ENCODE data around the gene PRDX2. TPM values are rescaled to one million over a fixed set of nuclear protein-coding genes. Genes with fewer than 3 reads are reported as not detected.
A peak's percentile ranks its signal among the peaks of the same experiment; 100 is the strongest.

Gene PRDX2
- total RNA-seq, 1 experiment from 2014 or later: 271 TPM

DNA sequence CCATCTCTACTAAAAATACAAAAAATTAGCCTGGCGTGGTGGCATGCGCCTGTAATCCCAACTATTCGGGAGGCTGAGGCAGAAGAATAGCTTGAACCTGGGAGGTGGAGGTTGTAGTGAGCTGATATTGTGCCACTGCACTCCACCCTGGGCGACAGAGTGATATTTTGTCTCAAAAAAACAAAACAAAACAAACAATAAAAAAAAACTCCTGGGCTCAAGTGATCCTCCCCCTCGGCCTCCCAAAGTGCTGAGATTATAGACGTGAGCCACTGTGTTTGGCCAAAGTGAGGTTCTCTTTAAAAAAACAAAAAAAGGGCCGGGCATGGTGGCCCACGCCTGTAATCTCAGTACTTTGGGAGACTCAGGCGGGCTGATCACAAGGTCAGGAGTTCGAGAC lies 14.1 kb downstream of the PRDX2 start:
- Histone ChIP-seq H3F3A (ENCODE audit: insufficient read depth, low read depth) (peaks cover 81% of the 10 kb centered on the region), H3K4me1 (replicated peaks; ENCODE audit: insufficient read depth) (peaks cover 72% of the 10 kb centered on the region), H3K79me2 (ENCODE audit: low read depth) (peaks cover 39% of the 10 kb centered on the region), H3K9me3 (ENCODE audit: insufficient read depth, low read depth) (no peaks in the 10 kb centered on the region), H3K4me3 (peak overlapping the region; percentile 37; the same call in 1 of the 2 replicates), H3K27me3 (ENCODE audit: insufficient read depth, low read depth) (no peaks in the 10 kb centered on the region), H2AFZ (no peak overlapping the region), H3K36me3 (ENCODE audit: low read depth) (no peaks in the 10 kb centered on the region), H4K20me1 (ENCODE audit: insufficient read depth) (peaks cover 10% of the 10 kb centered on the region), H3K4me2 (peak overlapping the region; percentile 91), H3K9me2 (ENCODE audit: insufficient read depth) (no peaks in the 10 kb centered on the region), H3K27ac (peak overlapping the region; percentile 86)
- no TSS peak for BruUV-seq (replicated peaks)
- no peak for TF ChIP-seq EZH2 (IDR thresholded peaks at IDR 0.05; ENCODE audit: low read depth)
- TF ChIP-seq CTCF (conservative IDR thresholded peaks at IDR 0.05): no peak
- ChIA-PET POLR2A (ENCODE audit: unreplicated experiment) (interaction anchor here (0.7 kb wide), 1 partner anchor 86 kb away, joined by 3 read pairs; no protein-coding TSS in a partner anchor), CTCF (no interaction called here)
- intact Hi-C loops (cut with micrococcal nuclease; ENCODE audit: unreplicated experiment): loop anchor here (5.0 to 10.0 kb wide), 2 partner anchors 375 to 1057 kb away; no protein-coding TSS in a partner anchor
- peak in 1 of 2 experiments; percentile 8 for DNase-seq

GRCh38 chr19:12786952-12787351 lies 14.6 kb downstream of the PRDX2 start:
- peaks cover 77% of the 10 kb centered on the region for H3K4me1 ChIP-seq (replicated peaks; ENCODE audit: insufficient read depth)
- intact Hi-C loops (cut with micrococcal nuclease; ENCODE audit: unreplicated experiment): loop anchor here (5.0 to 10.0 kb wide), 2 partner anchors 375 to 1058 kb away; no protein-coding TSS in a partner anchor
- peaks cover 81% of the 10 kb centered on the region for H3F3A ChIP-seq (ENCODE audit: insufficient read depth, low read depth)
- ChIA-PET CTCF (no interaction called here), POLR2A (ENCODE audit: unreplicated experiment) (interaction anchor here (0.6 to 0.7 kb wide), 2 partner anchors 65 to 86 kb away, joined by 3 to 6 read pairs; no protein-coding TSS in a partner anchor)
- no peaks in the 10 kb centered on the region for H3K36me3 ChIP-seq (ENCODE audit: low read depth)
- peaks cover 37% of the 10 kb centered on the region for H3K79me2 ChIP-seq (ENCODE audit: low read depth)
- H4K20me1 ChIP-seq (ENCODE audit: insufficient read depth): peaks cover 5% of the 10 kb centered on the region
- DNase-seq: no peak
- peak overlapping the region; percentile 37; the same call in 1 of the 2 replicates for H3K4me3 ChIP-seq
- no peaks in the 10 kb centered on the region for H3K27me3 ChIP-seq (ENCODE audit: insufficient read depth, low read depth)
- no peak for TF ChIP-seq EZH2 (IDR thresholded peaks at IDR 0.05; ENCODE audit: low read depth)
- TF ChIP-seq CTCF (conservative IDR thresholded peaks at IDR 0.05): no peak
- no TSS peak for BruUV-seq (replicated peaks)
- no peak overlapping the region for H2AFZ ChIP-seq
- no peaks in the 10 kb centered on the region for H3K9me2 ChIP-seq (ENCODE audit: insufficient read depth)
- H3K9me3 ChIP-seq (ENCODE audit: insufficient read depth, low read depth): no peaks in the 10 kb centered on the region
- peak overlapping the region; percentile 91 for H3K4me2 ChIP-seq
- H3K27ac ChIP-seq: peak overlapping the region; percentile 86

GRCh38 chr19:12786141-12786870 lies 15.3 kb downstream of the PRDX2 start:
- peak overlapping the region; percentile 37; the same call in 1 of the 2 replicates for H3K4me3 ChIP-seq

More at GRCh38 chr19:12786141-12786870, 15.3 kb downstream of the PRDX2 start:
- H3K9me3 ChIP-seq (ENCODE audit: insufficient read depth, low read depth): no peaks in the 10 kb centered on the region
- H3K4me1 ChIP-seq (replicated peaks; ENCODE audit: insufficient read depth): peaks cover 83% of the 10 kb centered on the region
- POLR2A ChIA-PET (ENCODE audit: unreplicated experiment): interaction anchor here (0.5 to 0.6 kb wide), 2 partner anchors 9 to 64 kb away, joined by 3 to 6 read pairs; no protein-coding TSS in a partner anchor
- no TSS peak for BruUV-seq (replicated peaks)
- peak overlapping the region; percentile 86 for H3K27ac ChIP-seq
- peak overlapping the region; percentile 91 for H3K4me2 ChIP-seq
- peaks cover 33% of the 10 kb centered on the region for H3K79me2 ChIP-seq (ENCODE audit: low read depth)
- no peak overlapping the region for H2AFZ ChIP-seq
- H3K36me3 ChIP-seq (ENCODE audit: low read depth): no peaks in the 10 kb centered on the region
- peak; percentile 94 to 98 for DNase-seq
- no peak for TF ChIP-seq EZH2 (IDR thresholded peaks at IDR 0.05; ENCODE audit: low read depth)
- TF ChIP-seq CTCF (conservative IDR thresholded peaks at IDR 0.05): no peak
- no peaks in the 10 kb centered on the region for H3K27me3 ChIP-seq (ENCODE audit: insufficient read depth, low read depth)
- H3K9me2 ChIP-seq (ENCODE audit: insufficient read depth): no peaks in the 10 kb centered on the region
- CTCF ChIA-PET: no interaction called here
- H3F3A ChIP-seq (ENCODE audit: insufficient read depth, low read depth): peaks cover 81% of the 10 kb centered on the region
- no peaks in the 10 kb centered on the region for H4K20me1 ChIP-seq (ENCODE audit: insufficient read depth)
- intact Hi-C loops (cut with micrococcal nuclease; ENCODE audit: unreplicated experiment): loop anchor here (5.0 to 10.0 kb wide), 2 partner anchors 376 to 1058 kb away; no protein-coding TSS in a partner anchor
